ENCODE results near the gene LRTM1.

Gene LRTM1

DNA sequence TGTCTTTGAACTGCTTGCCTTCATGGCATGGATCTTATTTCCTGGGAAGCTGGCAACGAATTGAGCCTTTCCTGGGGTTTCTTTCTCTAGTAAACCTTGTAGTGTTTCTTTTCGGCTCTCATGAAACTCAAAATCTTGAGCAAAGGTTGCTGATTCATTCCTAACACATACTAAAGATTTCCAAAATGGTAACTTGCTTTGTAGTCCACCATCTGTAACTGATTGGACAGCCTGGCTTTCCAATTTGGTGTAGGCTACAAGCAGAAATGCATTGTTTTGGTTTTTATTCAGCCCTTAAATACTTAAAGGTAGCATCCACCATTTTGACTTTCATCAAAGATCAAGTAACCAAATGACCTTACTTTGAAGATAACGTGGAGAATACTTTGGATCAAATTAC lies 38.1 kb downstream of the LRTM1 start:
- no peak for DNase-seq

DNA sequence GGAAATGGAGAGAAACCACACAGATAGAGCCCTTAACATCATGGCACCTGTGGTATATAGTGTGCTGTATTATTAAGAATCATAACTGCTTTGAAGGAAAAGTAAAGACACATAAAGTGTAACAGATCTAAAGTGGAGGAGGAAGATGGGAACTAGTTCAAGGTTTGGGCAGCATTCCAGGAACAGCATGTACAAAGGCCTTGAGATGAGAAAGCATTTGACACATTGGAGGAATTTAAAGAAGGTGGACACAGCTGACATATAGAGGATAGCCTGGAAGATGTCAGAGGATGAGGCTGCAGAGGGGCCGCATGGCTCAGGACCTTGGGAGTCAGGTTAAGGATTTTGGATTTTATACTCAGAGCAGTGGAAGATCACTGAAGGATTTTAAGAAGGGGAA lies 39.0 kb downstream of the LRTM1 start:
- DNase-seq: no peak

- DNase-seq: no peak
Observed at GRCh38 chr3:54888162-54888561, 39.7 kb downstream of the LRTM1 start.

GRCh38 chr3:54882129-54882833 lies 45.6 kb downstream of the LRTM1 start:
- DNase-seq: no peak

GRCh38 chr3:54878145-54878544 lies 49.7 kb downstream of the LRTM1 start:
- DNase-seq: no peak

- DNase-seq: no peak
Observed at GRCh38 chr3:54877730-54878129, 50.1 kb downstream of the LRTM1 start.

DNA sequence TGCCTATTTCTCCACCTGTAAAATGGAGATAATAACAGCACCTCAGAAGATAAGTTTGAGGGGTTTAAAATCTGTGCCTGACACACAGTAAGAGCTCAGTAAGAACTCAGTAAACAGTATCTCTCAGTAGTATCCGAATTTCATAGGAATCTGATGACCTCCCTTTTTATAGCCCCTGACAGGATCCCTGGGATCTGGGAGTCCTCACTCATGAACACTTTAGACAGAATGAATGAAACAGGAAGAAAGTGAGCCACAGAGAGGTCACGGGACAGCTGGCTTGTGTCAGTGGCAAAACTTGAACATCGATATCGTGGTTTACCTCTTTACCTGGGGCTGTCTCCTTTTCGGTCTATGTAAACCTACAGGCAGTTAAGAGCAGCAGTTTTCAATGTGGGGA lies 51.2 kb downstream of the LRTM1 start:
- no peak for DNase-seq

- DNase-seq: no peak
Observed at GRCh38 chr3:54875596-54876268, 52.1 kb downstream of the LRTM1 start.

DNA sequence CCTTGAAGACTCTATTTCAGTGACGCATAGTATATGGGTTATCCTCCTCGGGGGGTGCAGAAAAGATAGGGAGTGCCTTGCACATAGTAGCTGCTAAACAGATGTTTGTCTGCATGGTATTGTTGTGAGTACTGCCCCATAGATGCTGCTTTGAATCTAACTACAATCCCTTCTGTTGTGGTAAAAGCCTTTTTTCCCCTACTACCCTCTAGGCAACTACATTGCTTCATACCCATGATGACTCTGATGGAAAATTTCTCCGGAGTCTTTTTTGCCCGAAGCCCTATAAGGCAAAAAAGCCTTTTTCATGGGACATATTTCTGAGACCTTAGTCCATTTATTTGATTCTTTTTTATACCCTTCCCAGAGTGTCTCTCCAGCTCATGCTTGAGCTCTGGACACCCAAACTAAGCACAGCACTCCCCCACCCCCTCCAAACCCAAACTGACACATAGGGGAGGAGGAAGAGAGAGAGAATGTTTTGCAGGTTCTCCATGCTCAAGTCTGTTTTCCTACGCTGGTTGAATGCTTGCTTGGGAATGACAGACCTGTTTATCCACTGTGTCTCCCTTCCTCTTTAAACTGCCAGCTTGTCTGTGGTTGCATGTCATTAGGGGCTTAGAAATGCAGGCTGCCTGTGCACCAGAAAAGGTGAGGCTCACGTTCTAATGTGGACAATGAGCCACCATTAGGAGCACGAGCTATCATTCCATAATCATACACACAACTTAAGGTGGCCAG lies 52.9 kb downstream of the LRTM1 start:
- DNase-seq: no peak

GRCh38 chr3:54873059-54874010 lies 54.5 kb downstream of the LRTM1 start:
- no peak for DNase-seq

GRCh38 chr3:54871867-54872266 lies 56.0 kb downstream of the LRTM1 start:
- DNase-seq: no peak

DNA sequence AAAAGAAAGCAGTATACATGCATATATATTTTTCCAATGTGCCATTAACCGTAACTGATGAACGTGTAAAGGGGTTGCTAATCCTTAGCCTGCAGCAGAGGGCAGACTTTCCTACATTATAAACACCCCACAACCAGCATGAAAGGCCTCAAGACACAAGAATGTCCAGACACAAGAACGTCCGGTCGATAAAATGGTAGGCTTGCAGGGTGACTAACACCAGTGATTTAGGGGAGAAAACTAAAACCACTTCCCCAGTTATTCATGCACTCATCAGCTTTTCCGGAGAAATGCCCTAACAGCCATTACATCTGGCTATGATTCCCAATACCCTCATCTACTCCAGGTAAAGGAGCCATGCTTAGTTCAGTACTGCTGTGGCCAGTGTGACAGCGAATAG lies 57.4 kb downstream of the LRTM1 start:
- DNase-seq: no peak
